H1 (cell line): ENCODE results near the gene SPATS2. TPM values are rescaled to one million over a fixed set of nuclear protein-coding genes. Genes with fewer than 3 reads are reported as not detected.

Source experiments
- CBX8 ChIP-seq: fragments of 300-800, 300-1000 bp; sonication (generic); IDR thresholded peaks from 2 replicates; pipeline ENCODE4 v1.7.1; 2016; ENCODE audit warnings: low read depth, low read length, borderline replicate concordance
- CEBPB ChIP-seq: IDR thresholded peaks from 2 replicates; pipeline ENCODE4 v1.6.1; 2012; ENCODE audit warnings: low read depth, low read length
- POLR2A ChIP-seq, 2 experiments: IDR thresholded peaks; 1 replicate in 1 of 2; 2 replicates in 1 of 2; pipeline ENCODE4 v1.6.1; 2011; ENCODE audit warnings: low read depth in 2 of 2, low read length in 2 of 2, mild to moderate bottlenecking in 2 of 2; ENCODE audit errors: control extremely low read depth in 1 of 2
- POU5F1 ChIP-seq: IDR thresholded peaks from 2 replicates; pipeline ENCODE4 v1.6.1; 2011; ENCODE audit warnings: low read depth, mild to moderate bottlenecking, low read length, moderate library complexity
- SIRT6 ChIP-seq: IDR thresholded peaks from one replicate; pipeline ENCODE4 v1.7.1; 2012; ENCODE audit warnings: low read length, inconsistent platforms
- SRF ChIP-seq: IDR thresholded peaks from 2 replicates; pipeline ENCODE4 v1.6.1; 2011; ENCODE audit warnings: mild to moderate bottlenecking, low read depth, low read length, moderate library complexity
- YY1 ChIP-seq: IDR thresholded peaks from 2 replicates; pipeline ENCODE4 v1.6.1; 2011; ENCODE audit warnings: low read depth, mild to moderate bottlenecking, low read length
- ZNF274 ChIP-seq: IDR thresholded peaks from 2 replicates; pipeline ENCODE4 v1.7.0; 2012; ENCODE audit warnings: low read length, borderline replicate concordance; ENCODE audit errors: extremely low read depth
- polyA plus RNA-seq, 7 experiments: library from polyadenylated mRNA; depleted of rRNA in 3 of 7; stranded (reverse) in 5 of 7; unstranded in 2 of 7; fragments of >200 nt in 5 of 7; fragments of 200-250 nt in 2 of 7; gene quantifications; 1 replicate in 5 of 7; 2 replicates in 1 of 7; 4 replicates in 1 of 7; pipeline versions ENCODE4 v1.2.1 to v1.2.3, GENCODE V29; 2011 to 2013; ENCODE audit warnings: missing spikeins in 2 of 7, mixed read lengths in 2 of 7
- total RNA-seq: library from RNA; stranded (reverse); fragmentation: NEBNext Ultra II Directional; extraction: Animal tissue kit (Norgen Biotek cat#: 25700); gene quantifications from 2 replicates; pipeline ENCODE4 v1.2.1, GENCODE V29; 2021
- TF ChIP-seq, protein P1 (sequence below): fragments of 300-600 bp; sonication (generic); IDR thresholded peaks from 2 replicates; pipeline ENCODE4 v1.7.1; 2012; ENCODE audit warnings: low read length, moderate library complexity, mild to moderate bottlenecking, inconsistent platforms; ENCODE audit not compliant: insufficient replicate concordance
- TF ChIP-seq, protein P2 (sequence below): IDR thresholded peaks from 2 replicates; pipeline ENCODE4 v1.6.1; 2012; ENCODE audit warnings: low read length, inconsistent platforms

Gene SPATS2
- total and polyA plus RNA-seq, 2 of the 8 experiments (the other 6 are each of a cell fraction or from before 2014, with no cell fraction given): 19.2 to 24.5 TPM

DNA sequence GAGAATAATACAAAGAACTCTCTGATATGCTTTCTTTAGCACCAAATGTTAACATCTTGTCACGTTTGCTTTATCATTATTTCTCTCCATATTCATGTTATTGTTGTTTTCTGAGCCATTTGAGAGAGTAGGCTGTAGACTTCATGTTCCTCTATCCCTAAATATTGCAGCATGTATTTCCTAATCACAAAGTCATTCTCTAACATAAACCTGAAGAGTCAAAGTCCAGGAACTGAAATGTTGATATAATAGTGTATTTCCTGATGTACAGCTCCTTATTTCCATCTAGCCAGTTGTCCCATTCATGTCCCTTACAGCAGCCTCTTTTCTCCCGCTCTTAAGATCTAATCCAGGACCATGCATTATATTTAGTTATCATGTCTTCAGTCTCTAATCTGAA, 72.8 kb downstream of the SPATS2 start (continued):
- TF ChIP-seq, protein P1, sequence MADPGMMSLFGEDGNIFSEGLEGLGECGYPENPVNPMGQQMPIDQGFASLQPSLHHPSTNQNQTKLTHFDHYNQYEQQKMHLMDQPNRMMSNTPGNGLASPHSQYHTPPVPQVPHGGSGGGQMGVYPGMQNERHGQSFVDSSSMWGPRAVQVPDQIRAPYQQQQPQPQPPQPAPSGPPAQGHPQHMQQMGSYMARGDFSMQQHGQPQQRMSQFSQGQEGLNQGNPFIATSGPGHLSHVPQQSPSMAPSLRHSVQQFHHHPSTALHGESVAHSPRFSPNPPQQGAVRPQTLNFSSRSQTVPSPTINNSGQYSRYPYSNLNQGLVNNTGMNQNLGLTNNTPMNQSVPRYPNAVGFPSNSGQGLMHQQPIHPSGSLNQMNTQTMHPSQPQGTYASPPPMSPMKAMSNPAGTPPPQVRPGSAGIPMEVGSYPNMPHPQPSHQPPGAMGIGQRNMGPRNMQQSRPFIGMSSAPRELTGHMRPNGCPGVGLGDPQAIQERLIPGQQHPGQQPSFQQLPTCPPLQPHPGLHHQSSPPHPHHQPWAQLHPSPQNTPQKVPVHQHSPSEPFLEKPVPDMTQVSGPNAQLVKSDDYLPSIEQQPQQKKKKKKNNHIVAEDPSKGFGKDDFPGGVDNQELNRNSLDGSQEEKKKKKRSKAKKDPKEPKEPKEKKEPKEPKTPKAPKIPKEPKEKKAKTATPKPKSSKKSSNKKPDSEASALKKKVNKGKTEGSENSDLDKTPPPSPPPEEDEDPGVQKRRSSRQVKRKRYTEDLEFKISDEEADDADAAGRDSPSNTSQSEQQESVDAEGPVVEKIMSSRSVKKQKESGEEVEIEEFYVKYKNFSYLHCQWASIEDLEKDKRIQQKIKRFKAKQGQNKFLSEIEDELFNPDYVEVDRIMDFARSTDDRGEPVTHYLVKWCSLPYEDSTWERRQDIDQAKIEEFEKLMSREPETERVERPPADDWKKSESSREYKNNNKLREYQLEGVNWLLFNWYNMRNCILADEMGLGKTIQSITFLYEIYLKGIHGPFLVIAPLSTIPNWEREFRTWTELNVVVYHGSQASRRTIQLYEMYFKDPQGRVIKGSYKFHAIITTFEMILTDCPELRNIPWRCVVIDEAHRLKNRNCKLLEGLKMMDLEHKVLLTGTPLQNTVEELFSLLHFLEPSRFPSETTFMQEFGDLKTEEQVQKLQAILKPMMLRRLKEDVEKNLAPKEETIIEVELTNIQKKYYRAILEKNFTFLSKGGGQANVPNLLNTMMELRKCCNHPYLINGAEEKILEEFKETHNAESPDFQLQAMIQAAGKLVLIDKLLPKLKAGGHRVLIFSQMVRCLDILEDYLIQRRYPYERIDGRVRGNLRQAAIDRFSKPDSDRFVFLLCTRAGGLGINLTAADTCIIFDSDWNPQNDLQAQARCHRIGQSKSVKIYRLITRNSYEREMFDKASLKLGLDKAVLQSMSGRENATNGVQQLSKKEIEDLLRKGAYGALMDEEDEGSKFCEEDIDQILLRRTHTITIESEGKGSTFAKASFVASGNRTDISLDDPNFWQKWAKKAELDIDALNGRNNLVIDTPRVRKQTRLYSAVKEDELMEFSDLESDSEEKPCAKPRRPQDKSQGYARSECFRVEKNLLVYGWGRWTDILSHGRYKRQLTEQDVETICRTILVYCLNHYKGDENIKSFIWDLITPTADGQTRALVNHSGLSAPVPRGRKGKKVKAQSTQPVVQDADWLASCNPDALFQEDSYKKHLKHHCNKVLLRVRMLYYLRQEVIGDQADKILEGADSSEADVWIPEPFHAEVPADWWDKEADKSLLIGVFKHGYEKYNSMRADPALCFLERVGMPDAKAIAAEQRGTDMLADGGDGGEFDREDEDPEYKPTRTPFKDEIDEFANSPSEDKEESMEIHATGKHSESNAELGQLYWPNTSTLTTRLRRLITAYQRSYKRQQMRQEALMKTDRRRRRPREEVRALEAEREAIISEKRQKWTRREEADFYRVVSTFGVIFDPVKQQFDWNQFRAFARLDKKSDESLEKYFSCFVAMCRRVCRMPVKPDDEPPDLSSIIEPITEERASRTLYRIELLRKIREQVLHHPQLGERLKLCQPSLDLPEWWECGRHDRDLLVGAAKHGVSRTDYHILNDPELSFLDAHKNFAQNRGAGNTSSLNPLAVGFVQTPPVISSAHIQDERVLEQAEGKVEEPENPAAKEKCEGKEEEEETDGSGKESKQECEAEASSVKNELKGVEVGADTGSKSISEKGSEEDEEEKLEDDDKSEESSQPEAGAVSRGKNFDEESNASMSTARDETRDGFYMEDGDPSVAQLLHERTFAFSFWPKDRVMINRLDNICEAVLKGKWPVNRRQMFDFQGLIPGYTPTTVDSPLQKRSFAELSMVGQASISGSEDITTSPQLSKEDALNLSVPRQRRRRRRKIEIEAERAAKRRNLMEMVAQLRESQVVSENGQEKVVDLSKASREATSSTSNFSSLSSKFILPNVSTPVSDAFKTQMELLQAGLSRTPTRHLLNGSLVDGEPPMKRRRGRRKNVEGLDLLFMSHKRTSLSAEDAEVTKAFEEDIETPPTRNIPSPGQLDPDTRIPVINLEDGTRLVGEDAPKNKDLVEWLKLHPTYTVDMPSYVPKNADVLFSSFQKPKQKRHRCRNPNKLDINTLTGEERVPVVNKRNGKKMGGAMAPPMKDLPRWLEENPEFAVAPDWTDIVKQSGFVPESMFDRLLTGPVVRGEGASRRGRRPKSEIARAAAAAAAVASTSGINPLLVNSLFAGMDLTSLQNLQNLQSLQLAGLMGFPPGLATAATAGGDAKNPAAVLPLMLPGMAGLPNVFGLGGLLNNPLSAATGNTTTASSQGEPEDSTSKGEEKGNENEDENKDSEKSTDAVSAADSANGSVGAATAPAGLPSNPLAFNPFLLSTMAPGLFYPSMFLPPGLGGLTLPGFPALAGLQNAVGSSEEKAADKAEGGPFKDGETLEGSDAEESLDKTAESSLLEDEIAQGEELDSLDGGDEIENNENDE: no peak
- TF ChIP-seq CBX8 (no peak), YY1 (no peak), POU5F1 (no peak), CEBPB (no peak), SRF (no peak), POLR2A (IDR thresholded peaks at IDR 0.05; ENCODE audit: control extremely low read depth in 1 of 2, low read depth in 2 of 2, low read length in 2 of 2) (no peak), ZNF274 (no peak), SIRT6 (no peak)
- TF ChIP-seq, protein P2, sequence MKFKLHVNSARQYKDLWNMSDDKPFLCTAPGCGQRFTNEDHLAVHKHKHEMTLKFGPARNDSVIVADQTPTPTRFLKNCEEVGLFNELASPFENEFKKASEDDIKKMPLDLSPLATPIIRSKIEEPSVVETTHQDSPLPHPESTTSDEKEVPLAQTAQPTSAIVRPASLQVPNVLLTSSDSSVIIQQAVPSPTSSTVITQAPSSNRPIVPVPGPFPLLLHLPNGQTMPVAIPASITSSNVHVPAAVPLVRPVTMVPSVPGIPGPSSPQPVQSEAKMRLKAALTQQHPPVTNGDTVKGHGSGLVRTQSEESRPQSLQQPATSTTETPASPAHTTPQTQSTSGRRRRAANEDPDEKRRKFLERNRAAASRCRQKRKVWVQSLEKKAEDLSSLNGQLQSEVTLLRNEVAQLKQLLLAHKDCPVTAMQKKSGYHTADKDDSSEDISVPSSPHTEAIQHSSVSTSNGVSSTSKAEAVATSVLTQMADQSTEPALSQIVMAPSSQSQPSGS: no peak
